KOPT-K1 (cell line): ENCODE results near the gene ABTB1.

ENCODE experiments used
- H3K27ac ChIP-seq: fragments of 200-600 bp; sonication (generic); 2 replicates; pipeline ENCODE4 v1.5.1; 2016; ENCODE audit warnings: antibody characterized with exemption, mild to moderate bottlenecking, low read depth, low read length; ENCODE audit not compliant: poor library complexity, severe bottlenecking
- H3K36me3 ChIP-seq: fragments of 200-600 bp; sonication (generic); 2 replicates; pipeline ENCODE4 v1.5.1; 2017; ENCODE audit warnings: antibody characterized with exemption, mild to moderate bottlenecking, low read length, moderate library complexity; ENCODE audit not compliant: insufficient read depth
- H3K9me3 ChIP-seq: fragments of 200-600 bp; sonication (generic); 2 replicates; pipeline ENCODE4 v1.5.1; 2017; ENCODE audit warnings: antibody characterized with exemption, low read length, mild to moderate bottlenecking; ENCODE audit not compliant: insufficient read depth, poor library complexity, severe bottlenecking

Gene ABTB1

GRCh38 chr3:127685708-127686511 is 13.2 kb downstream of the ABTB1 start:
- Histone ChIP-seq H3K27ac (no peak overlapping the region), H3K36me3 (no peaks in the 10 kb centered on the region), H3K9me3 (no peaks in the 10 kb centered on the region)

GRCh38 chr3:127686512-127686894 is 13.8 kb downstream of the ABTB1 start:
- no peaks in the 10 kb centered on the region for H3K36me3 ChIP-seq
- H3K27ac ChIP-seq: no peak overlapping the region
- H3K9me3 ChIP-seq: no peaks in the 10 kb centered on the region

- no peak overlapping the region for H3K27ac ChIP-seq
- no peaks in the 10 kb centered on the region for H3K9me3 ChIP-seq
- no peaks in the 10 kb centered on the region for H3K36me3 ChIP-seq
These were observed 14.5 kb downstream of the ABTB1 start for GRCh38 chr3:127687228-127687737.

- H3K27ac ChIP-seq: no peak overlapping the region
- H3K36me3 ChIP-seq: no peaks in the 10 kb centered on the region
- H3K9me3 ChIP-seq: no peaks in the 10 kb centered on the region
These were observed 15.3 kb downstream of the ABTB1 start for GRCh38 chr3:127688022-127688415.

- no peak overlapping the region for H3K27ac ChIP-seq
- no peaks in the 10 kb centered on the region for H3K9me3 ChIP-seq
- no peaks in the 10 kb centered on the region for H3K36me3 ChIP-seq
These were observed 15.9 kb downstream of the ABTB1 start for GRCh38 chr3:127688416-127689265.

- Histone ChIP-seq H3K27ac (no peak overlapping the region), H3K9me3 (no peaks in the 10 kb centered on the region), H3K36me3 (no peaks in the 10 kb centered on the region)
These were observed 16.6 kb downstream of the ABTB1 start for GRCh38 chr3:127689266-127689860.

DNA sequence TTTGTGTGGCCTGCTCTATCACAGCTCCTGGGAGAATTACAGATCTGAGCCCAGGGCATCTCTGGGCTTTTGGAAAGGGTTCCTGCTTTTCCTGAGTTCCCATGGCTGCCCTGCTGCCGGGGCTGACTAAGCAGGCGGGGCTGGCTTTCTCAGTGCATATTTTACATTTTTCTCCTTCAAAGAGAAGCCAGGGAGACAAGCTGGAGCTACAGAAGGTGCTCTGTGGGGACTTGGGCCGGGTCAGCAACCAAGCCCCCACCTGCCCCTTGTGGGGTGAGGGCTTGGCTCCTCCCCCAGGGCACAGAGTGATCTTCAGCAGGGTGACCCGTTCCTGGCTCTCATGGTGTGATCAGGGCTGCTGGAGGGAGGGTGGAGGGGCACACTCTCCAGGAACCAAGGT is 17.4 kb downstream of the ABTB1 start:
- Histone ChIP-seq H3K9me3 (no peaks in the 10 kb centered on the region), H3K36me3 (no peaks in the 10 kb centered on the region), H3K27ac (no peak overlapping the region)

DNA sequence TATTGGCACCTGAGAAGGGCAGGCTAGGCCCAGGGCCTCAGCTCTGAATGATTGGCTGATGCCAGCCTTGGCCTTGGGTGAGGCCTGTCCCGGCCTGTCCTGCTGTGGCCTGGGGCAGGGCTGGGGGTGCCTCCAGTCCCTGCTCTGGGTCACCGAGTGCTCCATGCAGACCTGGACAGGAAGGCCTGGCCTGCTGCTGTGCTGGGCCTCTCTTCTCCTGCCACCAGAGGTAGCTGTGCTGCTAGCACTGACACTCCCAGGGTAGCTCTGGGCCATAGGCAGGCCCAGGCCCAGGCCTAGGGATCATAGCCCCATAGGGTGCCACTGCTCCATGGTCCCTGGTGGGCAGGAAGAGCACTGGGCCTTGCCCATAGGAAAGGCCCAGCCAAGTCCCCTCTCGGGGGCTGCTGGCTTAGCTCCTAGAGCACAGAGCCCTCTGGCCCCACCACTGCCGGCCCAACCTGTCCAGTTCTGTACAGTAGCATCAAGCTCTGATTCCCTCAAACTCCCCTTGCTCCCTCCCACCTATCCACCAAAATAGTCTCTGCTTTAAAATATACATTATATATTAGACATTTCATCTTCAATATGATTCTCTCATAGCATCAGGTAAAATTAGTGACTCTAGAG is 18.2 kb downstream of the ABTB1 start:
- no peaks in the 10 kb centered on the region for H3K9me3 ChIP-seq
- no peak overlapping the region for H3K27ac ChIP-seq
- no peaks in the 10 kb centered on the region for H3K36me3 ChIP-seq

GRCh38 chr3:127691489-127691888 is 18.7 kb downstream of the ABTB1 start:
- H3K9me3 ChIP-seq: no peaks in the 10 kb centered on the region
- no peaks in the 10 kb centered on the region for H3K36me3 ChIP-seq
- H3K27ac ChIP-seq: no peak overlapping the region

DNA sequence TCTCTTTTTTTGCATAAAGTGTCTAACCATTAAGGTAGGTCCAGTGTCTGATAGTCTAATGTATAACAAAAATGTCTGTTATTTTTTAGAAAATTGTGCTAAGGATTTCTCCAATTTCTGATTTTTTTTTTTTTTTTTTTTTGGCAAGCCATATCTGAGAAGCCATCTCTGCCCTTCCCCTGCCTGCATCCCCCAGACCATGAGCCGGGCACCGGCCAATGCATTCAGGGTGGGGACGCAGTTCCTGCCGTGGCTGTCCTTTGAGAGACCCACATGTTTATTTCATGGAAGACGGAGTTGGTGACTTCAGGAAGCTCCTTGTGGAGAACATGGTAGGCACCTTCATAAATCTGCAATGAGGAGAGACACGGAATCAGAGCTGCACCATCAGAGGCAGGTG is 19.2 kb downstream of the ABTB1 start:
- Histone ChIP-seq H3K9me3 (no peaks in the 10 kb centered on the region), H3K36me3 (no peaks in the 10 kb centered on the region), H3K27ac (no peak overlapping the region)

- no peak overlapping the region for H3K27ac ChIP-seq
- no peaks in the 10 kb centered on the region for H3K36me3 ChIP-seq
- H3K9me3 ChIP-seq: no peaks in the 10 kb centered on the region
These were observed 20.0 kb downstream of the ABTB1 start for GRCh38 chr3:127692501-127693335.

DNA sequence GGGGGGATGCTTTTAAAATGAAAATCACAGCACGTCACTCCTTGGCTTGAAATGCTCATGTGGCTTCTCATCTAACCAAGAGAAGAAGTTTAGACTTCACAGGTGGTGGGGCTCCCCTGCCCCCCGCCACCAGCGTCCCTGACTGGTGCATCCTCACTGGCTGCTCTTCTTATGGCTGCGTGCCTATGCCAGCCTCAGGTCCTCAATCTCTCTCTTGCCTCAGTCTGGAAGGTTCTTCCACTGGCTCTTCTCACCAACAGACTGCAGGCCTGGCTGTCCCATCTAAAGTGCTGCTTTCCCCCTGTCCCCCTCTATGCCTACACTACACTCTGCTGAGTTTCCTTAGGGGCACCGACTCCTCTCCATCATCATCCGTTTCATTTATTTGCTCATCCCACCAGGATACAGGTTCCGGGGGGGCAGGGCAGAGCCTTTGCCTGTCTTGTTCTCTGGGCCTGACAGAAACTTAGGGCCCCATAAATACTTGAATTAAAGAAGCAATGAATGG is 20.6 kb downstream of the ABTB1 start:
- no peaks in the 10 kb centered on the region for H3K36me3 ChIP-seq
- H3K9me3 ChIP-seq: no peaks in the 10 kb centered on the region
- H3K27ac ChIP-seq: no peak overlapping the region

- Histone ChIP-seq H3K27ac (no peak overlapping the region), H3K36me3 (no peaks in the 10 kb centered on the region), H3K9me3 (no peaks in the 10 kb centered on the region)
These were observed 21.9 kb downstream of the ABTB1 start for GRCh38 chr3:127694467-127695215.
